ENCODE results near the gene ZP2.
"Not testable (repeated sequence)": the region's sequence is repeated elsewhere in the genome, so short reads cannot be mapped to it uniquely, and the experiment has no call there.

Gene ZP2

DNA sequence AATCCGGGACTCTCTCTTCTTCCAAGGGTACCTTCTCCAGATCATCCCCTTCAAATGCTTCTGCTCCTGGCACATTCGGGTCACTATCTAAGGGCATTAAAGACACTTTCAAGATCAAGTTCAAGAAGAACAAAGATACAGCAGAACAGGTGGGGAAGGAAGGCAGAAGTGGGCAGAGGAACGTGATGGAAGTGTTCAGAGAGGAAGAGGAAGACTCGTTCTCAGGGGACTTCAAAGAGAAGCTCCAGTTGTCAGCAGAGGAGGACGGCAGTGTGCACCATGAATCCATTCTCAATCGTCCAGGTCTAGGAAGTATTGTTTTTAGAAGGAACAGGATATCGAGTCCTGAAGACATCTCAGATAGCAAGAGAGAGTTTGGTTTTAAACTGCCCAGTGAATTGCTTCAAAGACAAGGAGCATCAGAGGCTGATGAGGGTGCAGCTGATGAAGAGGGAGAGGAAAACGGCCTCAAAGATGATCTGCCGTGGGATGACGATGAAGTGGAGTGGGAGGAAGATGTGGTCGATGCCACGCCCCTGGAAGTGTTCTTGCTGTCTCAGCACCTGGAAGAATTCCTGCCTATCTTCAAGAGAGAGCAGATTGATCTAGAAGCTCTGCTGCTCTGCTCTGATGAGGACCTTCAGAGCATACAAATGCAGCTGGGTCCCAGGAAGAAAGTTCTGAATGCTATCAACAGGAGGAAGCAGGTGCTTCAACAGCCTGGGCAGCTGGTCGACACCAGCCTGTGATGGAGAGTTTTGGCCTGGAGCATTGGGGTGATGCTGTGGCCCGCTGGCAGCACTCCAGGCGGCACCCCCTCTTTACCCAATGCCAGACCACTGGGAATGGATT is 38.9 kb upstream of the ZP2 start:
- ATAC-seq, result no peak

DNA sequence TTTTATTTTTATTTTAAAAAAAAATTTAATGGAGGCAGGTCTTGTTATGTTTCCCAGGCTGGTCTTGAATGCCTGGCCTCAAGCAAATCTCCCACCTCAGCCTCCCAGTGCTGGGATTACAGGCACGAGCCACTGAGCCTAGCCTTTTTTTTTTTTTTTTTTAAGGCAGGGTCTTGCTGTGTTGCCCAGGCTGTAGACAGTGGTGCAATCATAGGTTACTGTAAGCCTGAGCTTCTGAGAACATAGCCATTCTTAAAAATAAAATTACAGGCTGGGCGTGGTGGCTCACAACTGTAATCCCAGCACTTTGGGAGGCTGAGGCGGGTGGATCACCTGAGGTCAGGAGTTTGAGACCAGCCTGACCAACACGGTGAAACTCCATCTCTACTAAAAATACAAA is 36.8 kb upstream of the ZP2 start:
- ATAC-seq, result not testable (repeated sequence)

More for the DNA sequence above, 38.9 kb upstream of the ZP2 start:
- TF ChIP-seq ESRRG (CRISPR knock-in tag; IDR thresholded peaks at IDR 0.05) (no peak), ARNTL (CRISPR knock-in tag; IDR thresholded peaks at IDR 0.05; ENCODE audit: borderline replicate concordance, low read depth) (no peak), OSR1 (CRISPR knock-in tag; IDR thresholded peaks at IDR 0.05) (no peak), ZC3H10 (CRISPR knock-in tag; IDR thresholded peaks at IDR 0.05) (no peak), TCF4 (CRISPR knock-in tag; IDR thresholded peaks at IDR 0.05; ENCODE audit: borderline replicate concordance) (no peak), GLIS3 (CRISPR knock-in tag; IDR thresholded peaks at IDR 0.05) (no peak), CSDC2 (CRISPR knock-in tag; IDR thresholded peaks at IDR 0.05) (no peak)
- TF ChIP-seq, protein P1, sequence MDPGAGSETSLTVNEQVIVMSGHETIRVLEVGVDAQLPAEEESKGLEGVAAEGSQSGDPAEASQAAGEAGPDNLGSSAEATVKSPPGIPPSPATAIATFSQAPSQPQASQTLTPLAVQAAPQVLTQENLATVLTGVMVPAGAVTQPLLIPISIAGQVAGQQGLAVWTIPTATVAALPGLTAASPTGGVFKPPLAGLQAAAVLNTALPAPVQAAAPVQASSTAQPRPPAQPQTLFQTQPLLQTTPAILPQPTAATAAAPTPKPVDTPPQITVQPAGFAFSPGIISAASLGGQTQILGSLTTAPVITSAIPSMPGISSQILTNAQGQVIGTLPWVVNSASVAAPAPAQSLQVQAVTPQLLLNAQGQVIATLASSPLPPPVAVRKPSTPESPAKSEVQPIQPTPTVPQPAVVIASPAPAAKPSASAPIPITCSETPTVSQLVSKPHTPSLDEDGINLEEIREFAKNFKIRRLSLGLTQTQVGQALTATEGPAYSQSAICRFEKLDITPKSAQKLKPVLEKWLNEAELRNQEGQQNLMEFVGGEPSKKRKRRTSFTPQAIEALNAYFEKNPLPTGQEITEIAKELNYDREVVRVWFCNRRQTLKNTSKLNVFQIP (CRISPR knock-in tag; IDR thresholded peaks at IDR 0.05; ENCODE audit: borderline replicate concordance, low read depth), result no peak
- TF ChIP-seq, protein P2, sequence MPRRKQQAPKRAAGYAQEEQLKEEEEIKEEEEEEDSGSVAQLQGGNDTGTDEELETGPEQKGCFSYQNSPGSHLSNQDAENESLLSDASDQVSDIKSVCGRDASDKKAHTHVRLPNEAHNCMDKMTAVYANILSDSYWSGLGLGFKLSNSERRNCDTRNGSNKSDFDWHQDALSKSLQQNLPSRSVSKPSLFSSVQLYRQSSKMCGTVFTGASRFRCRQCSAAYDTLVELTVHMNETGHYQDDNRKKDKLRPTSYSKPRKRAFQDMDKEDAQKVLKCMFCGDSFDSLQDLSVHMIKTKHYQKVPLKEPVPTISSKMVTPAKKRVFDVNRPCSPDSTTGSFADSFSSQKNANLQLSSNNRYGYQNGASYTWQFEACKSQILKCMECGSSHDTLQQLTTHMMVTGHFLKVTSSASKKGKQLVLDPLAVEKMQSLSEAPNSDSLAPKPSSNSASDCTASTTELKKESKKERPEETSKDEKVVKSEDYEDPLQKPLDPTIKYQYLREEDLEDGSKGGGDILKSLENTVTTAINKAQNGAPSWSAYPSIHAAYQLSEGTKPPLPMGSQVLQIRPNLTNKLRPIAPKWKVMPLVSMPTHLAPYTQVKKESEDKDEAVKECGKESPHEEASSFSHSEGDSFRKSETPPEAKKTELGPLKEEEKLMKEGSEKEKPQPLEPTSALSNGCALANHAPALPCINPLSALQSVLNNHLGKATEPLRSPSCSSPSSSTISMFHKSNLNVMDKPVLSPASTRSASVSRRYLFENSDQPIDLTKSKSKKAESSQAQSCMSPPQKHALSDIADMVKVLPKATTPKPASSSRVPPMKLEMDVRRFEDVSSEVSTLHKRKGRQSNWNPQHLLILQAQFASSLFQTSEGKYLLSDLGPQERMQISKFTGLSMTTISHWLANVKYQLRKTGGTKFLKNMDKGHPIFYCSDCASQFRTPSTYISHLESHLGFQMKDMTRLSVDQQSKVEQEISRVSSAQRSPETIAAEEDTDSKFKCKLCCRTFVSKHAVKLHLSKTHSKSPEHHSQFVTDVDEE (CRISPR knock-in tag; IDR thresholded peaks at IDR 0.05), result no peak

DNA sequence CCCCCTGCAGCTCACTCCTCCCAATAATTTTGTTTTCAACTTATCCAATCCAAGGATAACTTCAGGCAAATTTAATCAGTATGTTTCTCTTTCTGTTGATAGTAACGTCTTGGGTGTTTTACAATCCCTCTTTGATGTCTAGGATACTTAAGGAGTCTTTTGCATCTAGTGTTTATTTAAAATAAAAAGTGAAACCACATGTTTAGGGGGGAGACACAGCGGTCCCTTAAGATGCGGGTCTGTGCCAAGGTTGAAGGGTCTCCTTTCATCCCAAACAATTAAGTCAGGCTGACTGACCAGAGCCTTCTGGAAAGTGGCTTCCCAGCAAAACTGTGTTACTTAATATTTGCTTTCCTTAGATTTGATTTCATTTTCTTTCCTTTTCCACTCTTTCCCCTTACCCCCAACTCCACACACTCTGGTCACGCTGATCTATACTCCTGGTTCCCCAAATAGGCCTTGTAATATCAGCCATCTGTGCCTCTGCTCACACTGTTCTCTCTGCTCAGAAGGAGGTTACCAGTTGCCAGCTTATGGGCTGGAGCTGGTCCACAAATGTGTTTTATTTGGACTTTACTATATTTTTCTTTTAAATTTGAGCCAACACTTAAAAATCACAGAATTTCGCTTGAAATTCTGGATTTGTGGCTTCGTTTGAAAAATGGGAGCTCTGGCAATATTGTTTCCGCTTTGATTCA is 33.3 kb upstream of the ZP2 start:
- no peak for ATAC-seq
- no peak for TF ChIP-seq ZC3H10 (CRISPR knock-in tag; IDR thresholded peaks at IDR 0.05)
- TF ChIP-seq, protein P3, sequence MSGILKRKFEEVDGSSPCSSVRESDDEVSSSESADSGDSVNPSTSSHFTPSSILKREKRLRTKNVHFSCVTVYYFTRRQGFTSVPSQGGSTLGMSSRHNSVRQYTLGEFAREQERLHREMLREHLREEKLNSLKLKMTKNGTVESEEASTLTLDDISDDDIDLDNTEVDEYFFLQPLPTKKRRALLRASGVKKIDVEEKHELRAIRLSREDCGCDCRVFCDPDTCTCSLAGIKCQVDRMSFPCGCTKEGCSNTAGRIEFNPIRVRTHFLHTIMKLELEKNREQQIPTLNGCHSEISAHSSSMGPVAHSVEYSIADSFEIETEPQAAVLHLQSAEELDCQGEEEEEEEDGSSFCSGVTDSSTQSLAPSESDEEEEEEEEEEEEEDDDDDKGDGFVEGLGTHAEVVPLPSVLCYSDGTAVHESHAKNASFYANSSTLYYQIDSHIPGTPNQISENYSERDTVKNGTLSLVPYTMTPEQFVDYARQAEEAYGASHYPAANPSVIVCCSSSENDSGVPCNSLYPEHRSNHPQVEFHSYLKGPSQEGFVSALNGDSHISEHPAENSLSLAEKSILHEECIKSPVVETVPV (CRISPR knock-in tag; IDR thresholded peaks at IDR 0.05), result no peak
- TF ChIP-seq, protein P4, sequence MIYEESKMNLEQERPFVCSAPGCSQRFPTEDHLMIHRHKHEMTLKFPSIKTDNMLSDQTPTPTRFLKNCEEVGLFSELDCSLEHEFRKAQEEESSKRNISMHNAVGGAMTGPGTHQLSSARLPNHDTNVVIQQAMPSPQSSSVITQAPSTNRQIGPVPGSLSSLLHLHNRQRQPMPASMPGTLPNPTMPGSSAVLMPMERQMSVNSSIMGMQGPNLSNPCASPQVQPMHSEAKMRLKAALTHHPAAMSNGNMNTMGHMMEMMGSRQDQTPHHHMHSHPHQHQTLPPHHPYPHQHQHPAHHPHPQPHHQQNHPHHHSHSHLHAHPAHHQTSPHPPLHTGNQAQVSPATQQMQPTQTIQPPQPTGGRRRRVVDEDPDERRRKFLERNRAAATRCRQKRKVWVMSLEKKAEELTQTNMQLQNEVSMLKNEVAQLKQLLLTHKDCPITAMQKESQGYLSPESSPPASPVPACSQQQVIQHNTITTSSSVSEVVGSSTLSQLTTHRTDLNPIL (CRISPR knock-in tag; IDR thresholded peaks at IDR 0.05; ENCODE audit: low read depth), result no peak
- no peak for TF ChIP-seq SNAI2 (CRISPR knock-in tag; IDR thresholded peaks at IDR 0.05)
- TF ChIP-seq PPARA (CRISPR knock-in tag; IDR thresholded peaks at IDR 0.05; ENCODE audit: borderline replicate concordance), result no peak
- no peak for TF ChIP-seq OSR1 (CRISPR knock-in tag; IDR thresholded peaks at IDR 0.05)
- TF ChIP-seq, protein P5, sequence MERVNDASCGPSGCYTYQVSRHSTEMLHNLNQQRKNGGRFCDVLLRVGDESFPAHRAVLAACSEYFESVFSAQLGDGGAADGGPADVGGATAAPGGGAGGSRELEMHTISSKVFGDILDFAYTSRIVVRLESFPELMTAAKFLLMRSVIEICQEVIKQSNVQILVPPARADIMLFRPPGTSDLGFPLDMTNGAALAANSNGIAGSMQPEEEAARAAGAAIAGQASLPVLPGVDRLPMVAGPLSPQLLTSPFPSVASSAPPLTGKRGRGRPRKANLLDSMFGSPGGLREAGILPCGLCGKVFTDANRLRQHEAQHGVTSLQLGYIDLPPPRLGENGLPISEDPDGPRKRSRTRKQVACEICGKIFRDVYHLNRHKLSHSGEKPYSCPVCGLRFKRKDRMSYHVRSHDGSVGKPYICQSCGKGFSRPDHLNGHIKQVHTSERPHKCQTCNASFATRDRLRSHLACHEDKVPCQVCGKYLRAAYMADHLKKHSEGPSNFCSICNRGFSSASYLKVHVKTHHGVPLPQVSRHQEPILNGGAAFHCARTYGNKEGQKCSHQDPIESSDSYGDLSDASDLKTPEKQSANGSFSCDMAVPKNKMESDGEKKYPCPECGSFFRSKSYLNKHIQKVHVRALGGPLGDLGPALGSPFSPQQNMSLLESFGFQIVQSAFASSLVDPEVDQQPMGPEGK (CRISPR knock-in tag; IDR thresholded peaks at IDR 0.05; ENCODE audit: borderline replicate concordance), result no peak
- TF ChIP-seq ZFP3 (CRISPR knock-in tag; IDR thresholded peaks at IDR 0.05), result no peak
- TF ChIP-seq TCF4 (CRISPR knock-in tag; IDR thresholded peaks at IDR 0.05; ENCODE audit: borderline replicate concordance), result no peak
- TF ChIP-seq TOX (CRISPR knock-in tag; IDR thresholded peaks at IDR 0.05; ENCODE audit: borderline replicate concordance), result no peak
- TF ChIP-seq ZFP30 (CRISPR knock-in tag; IDR thresholded peaks at IDR 0.05), result no peak
- TF ChIP-seq ESRRG (CRISPR knock-in tag; IDR thresholded peaks at IDR 0.05), result no peak
- TF ChIP-seq ARNTL (CRISPR knock-in tag; IDR thresholded peaks at IDR 0.05; ENCODE audit: borderline replicate concordance, low read depth), result no peak
- no peak for TF ChIP-seq CSDC2 (CRISPR knock-in tag; IDR thresholded peaks at IDR 0.05)
